HepG2 (cell line): Measurements from ENCODE around the gene NUAK1. TPM values are rescaled to one million over a fixed set of nuclear protein-coding genes. Genes with fewer than 3 reads are reported as not detected.

Source experiments
- ATAC-seq: fragments of 200-7000 bp; cut with Tn5 transposase; 3 replicates; pipeline ENCODE4 v1.9.1; 2020; ENCODE audit warnings: mild to moderate bottlenecking, moderate library complexity
- BruUV-seq: library from RNA; stranded (reverse); fragments of 400-500 nt; replicated peaks from 2 replicates; lab custom pipeline; 2021; lab: Mats Ljungman, UMichigan
- CTCF ChIA-PET: fragments of 300-600 bp; formaldehyde crosslinking; extraction: SDS; loops from one replicate; lab custom pipeline; 2021; ENCODE audit warnings: low total read pairs, inconsistent platforms, low intra/inter-chr PET ratio; lab: Yijun Ruan, JAX
- POLR2A ChIA-PET: fragments of 350-600 bp; sonication (Branson Sonifier 250); formaldehyde crosslinking; loops from one replicate; lab custom pipeline; 2020; ENCODE audit warnings: antibody characterized with exemption, inconsistent platforms; lab: Yijun Ruan, JAX
- DNase-seq: peaks from one replicate; pipeline ENCODE4 v3.0.0-alpha.2; 2015; ENCODE audit warnings: low spot score
- FAIRE-seq: peaks from 3 replicates; lab custom pipeline; 2011; peaks lifted over from hg19 to GRCh38; lab: Jason Lieb, UNC
- H2AFZ ChIP-seq: one replicate; pipeline ENCODE4 v1.6.1; 2011; ENCODE audit warnings: low read length, inconsistent platforms
- H3K27ac ChIP-seq: fragments of 300-600 bp; 3 replicates; pipeline ENCODE4 v1.8.0; 2011; ENCODE audit warnings: mixed run types, mild to moderate bottlenecking, mixed read lengths, low read length, inconsistent platforms; ENCODE audit not compliant: insufficient read depth; ENCODE audit errors: extremely low read length
- H3K27me3 ChIP-seq, 2 experiments: fragments of 200-600 bp in 1 of 2; 2 replicates in 1 of 2; 3 replicates in 1 of 2; pipeline versions ENCODE4 v1.6.0 to v1.8.0; 2011; ENCODE audit warnings: low read length in 2 of 2, mild to moderate bottlenecking in 2 of 2, moderate library complexity in 2 of 2, inconsistent platforms in 1 of 2; ENCODE audit not compliant: insufficient read depth in 2 of 2, control insufficient read depth in 1 of 2
- H3K36me3 ChIP-seq, 2 experiments: fragments of 200-600 bp in 1 of 2; replicated peaks in 1 of 2; 2 replicates in 1 of 2; 3 replicates in 1 of 2; pipeline versions ENCODE4 v1.5.1 to v1.8.0; 2011; ENCODE audit warnings: low read length in 2 of 2, inconsistent platforms in 1 of 2; ENCODE audit not compliant: insufficient read depth in 2 of 2, control insufficient read depth in 1 of 2
- H3K4me1 ChIP-seq: 2 replicates; pipeline ENCODE4 v1.5.1; 2012; ENCODE audit warnings: low read length, inconsistent platforms; ENCODE audit not compliant: insufficient read depth
- H3K4me2 ChIP-seq: 2 replicates; pipeline ENCODE4 v1.6.0; 2011; ENCODE audit warnings: low read depth, low read length, inconsistent platforms
- H3K4me3 ChIP-seq, 3 experiments: fragments of 200-600 bp in 1 of 3; sonication (generic), shearing (Covaris generic) in 1 of 3; replicated peaks in 1 of 3; 2 replicates each; pipeline ENCODE4 v1.5.1; 2011 to 2016; ENCODE audit warnings: low read length in 3 of 3, inconsistent platforms in 2 of 3, low read depth in 2 of 3, mild to moderate bottlenecking in 2 of 3, control low read depth in 1 of 3, mixed read lengths in 1 of 3; ENCODE audit not compliant: insufficient read depth in 1 of 3
- H3K79me2 ChIP-seq: one replicate; pipeline ENCODE4 v1.6.1; 2011; ENCODE audit warnings: low read length, inconsistent platforms; ENCODE audit not compliant: insufficient read depth
- H3K9ac ChIP-seq: 2 replicates; pipeline ENCODE4 v1.6.0; 2011; ENCODE audit warnings: mild to moderate bottlenecking, low read depth, low read length, inconsistent platforms; ENCODE audit not compliant: insufficient read depth
- H3K9me3 ChIP-seq: 2 replicates; pipeline ENCODE4 v1.5.1; 2012; ENCODE audit warnings: mild to moderate bottlenecking, low read length
- H4K20me1 ChIP-seq: 2 replicates; pipeline ENCODE4 v1.6.0; 2011; ENCODE audit warnings: inconsistent platforms, mild to moderate bottlenecking, low read length, moderate library complexity; ENCODE audit not compliant: insufficient read depth
- ESRRA ChIP-seq: sonication (generic); formaldehyde crosslinking; IDR thresholded peaks from 2 replicates; pipeline ENCODE4 v1.5.1; 2020; ENCODE audit warnings: mild to moderate bottlenecking, low read depth, missing genetic modification reagents
- FOXO1 ChIP-seq: sonication (generic); formaldehyde crosslinking; IDR thresholded peaks from 2 replicates; pipeline ENCODE4 v1.4.0; 2020; ENCODE audit warnings: missing genetic modification reagents
- NKX3-1 ChIP-seq: sonication (generic); formaldehyde crosslinking; IDR thresholded peaks from 2 replicates; pipeline ENCODE4 v1.5.0; 2020; ENCODE audit warnings: missing genetic modification reagents
- SOX5 ChIP-seq: IDR thresholded peaks from 2 replicates; pipeline ENCODE4 v1.6.1; 2016; ENCODE audit warnings: borderline replicate concordance
- U2AF2 ChIP-seq: fragments of 200-400 bp; formaldehyde crosslinking; IDR thresholded peaks from 2 replicates; pipeline ENCODE4 v1.6.1; 2017; ENCODE audit warnings: low read depth, mild to moderate bottlenecking, low read length
- ZBTB3 ChIP-seq: sonication (generic); formaldehyde crosslinking; IDR thresholded peaks from 2 replicates; pipeline ENCODE4 v1.4.0; 2020; ENCODE audit warnings: low read depth, mild to moderate bottlenecking, moderate library complexity, missing genetic modification reagents, borderline replicate concordance
- ZBTB7B ChIP-seq: sonication (generic); formaldehyde crosslinking; IDR thresholded peaks from 2 replicates; pipeline ENCODE4 v1.4.0; 2020; ENCODE audit warnings: missing genetic modification reagents
- ZFYVE20 ChIP-seq: sonication (generic); formaldehyde crosslinking; IDR thresholded peaks from 2 replicates; pipeline ENCODE4 v1.8.0; 2023; ENCODE audit warnings: low read depth, mild to moderate bottlenecking, moderate library complexity, missing genetic modification reagents, borderline replicate concordance
- ZMYM4 ChIP-seq: sonication (generic); formaldehyde crosslinking; IDR thresholded peaks from 2 replicates; pipeline ENCODE4 v1.8.1; 2023; ENCODE audit warnings: mild to moderate bottlenecking, missing genetic modification reagents
- WGBS: methylation state at CpG from one replicate; pipeline ENCODE4 v1.1.6; 2017; ENCODE audit warnings: low lambda C conversion rate; 5-methylcytosine and 5-hydroxymethylcytosine counted together
- in situ Hi-C: cut with HindIII; loops from 2 replicates; pipeline ENCODE4 v1.10.0; 2017; ENCODE audit warnings: low pct_unique_long_range_greater_than_20kb; ENCODE audit not compliant: extremely low pct_ligation_motif_present
- intact Hi-C: fragments of 100-400 bp; cut with micrococcal nuclease; formaldehyde crosslinking; loops from one replicate; pipeline ENCODE4 v1.10.0; 2022; ENCODE audit not compliant: unreplicated experiment
- polyA plus RNA-seq, 8 experiments: library from polyadenylated mRNA; depleted of rRNA in 3 of 8; stranded (reverse) in 7 of 8; unstranded in 1 of 8; fragments of >200 nt; fragmentation: Illumina TruSeq in 4 of 8; extraction: Trizol in 4 of 8; gene quantifications; 2 replicates each; pipeline versions ENCODE4 v1.2.1 to v1.2.3, GENCODE V29; 2011 to 2016; ENCODE audit warnings: low read depth in 4 of 8, missing spikeins in 1 of 8, mixed read lengths in 1 of 8; ENCODE audit not compliant: insufficient read depth in 1 of 8
- total RNA-seq, 5 experiments: library from RNA; depleted of rRNA; stranded (reverse); fragments of >200 nt; fragmentation: Illumina TruSeq; extraction: Trizol; gene quantifications; 2 replicates each; pipeline ENCODE4 v1.2.3, GENCODE V29; 2016; ENCODE audit warnings: low read depth in 1 of 5
- TF ChIP-seq, protein P1 (sequence below): sonication (generic); formaldehyde crosslinking; IDR thresholded peaks from 2 replicates; pipeline ENCODE4 v1.8.0; 2023; ENCODE audit warnings: mild to moderate bottlenecking, missing genetic modification reagents
- TF ChIP-seq, protein P2 (sequence below): sonication (generic); formaldehyde crosslinking; IDR thresholded peaks from 2 replicates; pipeline ENCODE4 v1.9.0; 2021; ENCODE audit warnings: missing genetic modification reagents, borderline replicate concordance
- TF ChIP-seq, protein P3 (sequence below): fragments of 450-650 bp; IDR thresholded peaks from 2 replicates; pipeline ENCODE4 v1.6.1; 2017
- TF ChIP-seq, protein P4 (sequence below): sonication (generic); formaldehyde crosslinking; IDR thresholded peaks from 2 replicates; pipeline ENCODE4 v1.4.0; 2020; ENCODE audit warnings: mild to moderate bottlenecking, missing genetic modification reagents
- TF ChIP-seq, protein P5 (sequence below): sonication (generic); formaldehyde crosslinking; IDR thresholded peaks from 2 replicates; pipeline ENCODE4 v1.8.0; 2022; ENCODE audit warnings: missing genetic modification reagents, low read depth, mild to moderate bottlenecking, borderline replicate concordance
- TF ChIP-seq, protein P6 (sequence below): sonication (generic); formaldehyde crosslinking; IDR thresholded peaks from 2 replicates; pipeline ENCODE4 v1.5.1; 2020; ENCODE audit warnings: mild to moderate bottlenecking, moderate library complexity, missing genetic modification reagents

NUAK1 gene
- total and polyA plus RNA-seq, 2 of the 13 experiments (the other 11 are each of a cell fraction or from before 2014, with no cell fraction given): 1.7 to 1.9 TPM

DNA sequence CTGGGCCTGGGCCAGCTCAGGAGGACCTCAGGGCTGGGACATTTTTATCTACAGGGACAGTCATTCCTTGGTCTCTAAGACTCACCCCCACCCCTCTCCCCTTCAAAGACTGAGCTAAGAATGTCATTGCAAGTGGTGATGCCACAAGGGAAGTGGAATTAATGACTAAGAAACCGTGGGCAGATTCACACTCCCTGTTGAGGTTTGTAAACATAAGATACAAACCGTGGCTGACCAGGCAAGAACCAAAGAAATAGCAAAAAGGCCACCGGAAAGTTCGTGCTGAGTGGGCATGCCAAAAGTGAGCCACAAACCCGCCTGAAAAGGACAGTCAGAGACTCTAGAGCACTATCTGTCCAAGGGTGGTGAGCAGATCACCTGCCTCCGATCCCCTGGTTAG, 25.7 kb downstream of the NUAK1 start:
- ChIA-PET CTCF (no interaction called here), POLR2A (no interaction called here)
- no peak overlapping the region for H2AFZ ChIP-seq
- H3K79me2 ChIP-seq: no peaks in the 10 kb centered on the region
- 72% methylated on average over 6 of the region's 6 CpGs for WGBS
- no peaks in the 10 kb centered on the region for H3K36me3 ChIP-seq
- DNase-seq (no peak), FAIRE-seq (no peak), ATAC-seq (no peak)
- no peak overlapping the region for H3K9ac ChIP-seq
- H3K27me3 ChIP-seq: no peaks in the 10 kb centered on the region
- no peak overlapping the region for H3K4me3 ChIP-seq
- no peak overlapping the region for H3K27ac ChIP-seq
- TF ChIP-seq, protein P1, sequence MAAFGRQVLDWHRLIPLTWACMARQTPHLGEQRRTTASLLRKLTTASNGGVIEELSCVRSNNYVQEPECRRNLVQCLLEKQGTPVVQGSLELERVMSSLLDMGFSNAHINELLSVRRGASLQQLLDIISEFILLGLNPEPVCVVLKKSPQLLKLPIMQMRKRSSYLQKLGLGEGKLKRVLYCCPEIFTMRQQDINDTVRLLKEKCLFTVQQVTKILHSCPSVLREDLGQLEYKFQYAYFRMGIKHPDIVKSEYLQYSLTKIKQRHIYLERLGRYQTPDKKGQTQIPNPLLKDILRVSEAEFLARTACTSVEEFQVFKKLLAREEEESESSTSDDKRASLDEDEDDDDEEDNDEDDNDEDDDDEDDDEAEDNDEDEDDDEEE (CRISPR knock-in tag): no peak
- TF ChIP-seq, protein P2, sequence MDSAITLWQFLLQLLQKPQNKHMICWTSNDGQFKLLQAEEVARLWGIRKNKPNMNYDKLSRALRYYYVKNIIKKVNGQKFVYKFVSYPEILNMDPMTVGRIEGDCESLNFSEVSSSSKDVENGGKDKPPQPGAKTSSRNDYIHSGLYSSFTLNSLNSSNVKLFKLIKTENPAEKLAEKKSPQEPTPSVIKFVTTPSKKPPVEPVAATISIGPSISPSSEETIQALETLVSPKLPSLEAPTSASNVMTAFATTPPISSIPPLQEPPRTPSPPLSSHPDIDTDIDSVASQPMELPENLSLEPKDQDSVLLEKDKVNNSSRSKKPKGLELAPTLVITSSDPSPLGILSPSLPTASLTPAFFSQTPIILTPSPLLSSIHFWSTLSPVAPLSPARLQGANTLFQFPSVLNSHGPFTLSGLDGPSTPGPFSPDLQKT: no peak
- TF ChIP-seq NKX3-1: no peak
- TF ChIP-seq ZMYM4: no peak
- TF ChIP-seq, protein P3, sequence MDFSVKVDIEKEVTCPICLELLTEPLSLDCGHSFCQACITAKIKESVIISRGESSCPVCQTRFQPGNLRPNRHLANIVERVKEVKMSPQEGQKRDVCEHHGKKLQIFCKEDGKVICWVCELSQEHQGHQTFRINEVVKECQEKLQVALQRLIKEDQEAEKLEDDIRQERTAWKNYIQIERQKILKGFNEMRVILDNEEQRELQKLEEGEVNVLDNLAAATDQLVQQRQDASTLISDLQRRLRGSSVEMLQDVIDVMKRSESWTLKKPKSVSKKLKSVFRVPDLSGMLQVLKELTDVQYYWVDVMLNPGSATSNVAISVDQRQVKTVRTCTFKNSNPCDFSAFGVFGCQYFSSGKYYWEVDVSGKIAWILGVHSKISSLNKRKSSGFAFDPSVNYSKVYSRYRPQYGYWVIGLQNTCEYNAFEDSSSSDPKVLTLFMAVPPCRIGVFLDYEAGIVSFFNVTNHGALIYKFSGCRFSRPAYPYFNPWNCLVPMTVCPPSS: no peak
- TF ChIP-seq ZFYVE20 (CRISPR knock-in tag): no peak
- no peak for TF ChIP-seq ZBTB7B
- TF ChIP-seq, protein P4, sequence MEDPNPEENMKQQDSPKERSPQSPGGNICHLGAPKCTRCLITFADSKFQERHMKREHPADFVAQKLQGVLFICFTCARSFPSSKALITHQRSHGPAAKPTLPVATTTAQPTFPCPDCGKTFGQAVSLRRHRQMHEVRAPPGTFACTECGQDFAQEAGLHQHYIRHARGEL (CRISPR knock-in tag): no peak
- TF ChIP-seq FOXO1: no peak
- TF ChIP-seq, protein P5, sequence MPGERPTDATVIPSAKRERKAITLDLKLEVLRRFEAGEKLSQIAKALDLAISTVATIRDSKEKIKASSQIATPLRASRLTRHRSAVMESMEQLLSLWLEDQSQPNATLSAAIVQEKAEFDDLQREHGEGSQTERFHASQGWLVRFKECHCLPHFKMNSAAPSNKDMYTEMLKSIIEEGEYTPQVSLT: no peak
- no peak for TF ChIP-seq U2AF2
- no peak for TF ChIP-seq ESRRA
- TF ChIP-seq, protein P6, sequence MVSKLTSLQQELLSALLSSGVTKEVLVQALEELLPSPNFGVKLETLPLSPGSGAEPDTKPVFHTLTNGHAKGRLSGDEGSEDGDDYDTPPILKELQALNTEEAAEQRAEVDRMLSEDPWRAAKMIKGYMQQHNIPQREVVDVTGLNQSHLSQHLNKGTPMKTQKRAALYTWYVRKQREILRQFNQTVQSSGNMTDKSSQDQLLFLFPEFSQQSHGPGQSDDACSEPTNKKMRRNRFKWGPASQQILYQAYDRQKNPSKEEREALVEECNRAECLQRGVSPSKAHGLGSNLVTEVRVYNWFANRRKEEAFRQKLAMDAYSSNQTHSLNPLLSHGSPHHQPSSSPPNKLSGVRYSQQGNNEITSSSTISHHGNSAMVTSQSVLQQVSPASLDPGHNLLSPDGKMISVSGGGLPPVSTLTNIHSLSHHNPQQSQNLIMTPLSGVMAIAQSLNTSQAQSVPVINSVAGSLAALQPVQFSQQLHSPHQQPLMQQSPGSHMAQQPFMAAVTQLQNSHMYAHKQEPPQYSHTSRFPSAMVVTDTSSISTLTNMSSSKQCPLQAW (CRISPR knock-in tag): no peak
- TF ChIP-seq SOX5 (CRISPR knock-in tag): no peak
- TF ChIP-seq ZBTB3 (CRISPR knock-in tag): no peak
- H4K20me1 ChIP-seq: no peaks in the 10 kb centered on the region
- intact Hi-C loops (no loop called here), in situ Hi-C loops (no loop called here)
- no TSS peak for BruUV-seq
- H3K4me1 ChIP-seq: peaks cover 82% of the 10 kb centered on the region
- no peaks in the 10 kb centered on the region for H3K9me3 ChIP-seq
- H3K4me2 ChIP-seq: no peak overlapping the region
